SU-DHL-6 (cell line): Measurements from ENCODE around the gene PLCB1.

Experiments used
- H2AFZ ChIP-seq: fragments of 200-600 bp; sonication (generic); 2 replicates; pipeline ENCODE4 v1.6.1; 2014; ENCODE audit warnings: low read depth, mild to moderate bottlenecking, moderate library complexity, mixed read lengths, antibody characterized with exemption, low read length; ENCODE audit not compliant: severe bottlenecking
- H3F3A ChIP-seq: fragments of 200-600 bp; shearing (Covaris generic); 2 replicates; pipeline ENCODE4 v1.6.0; 2016; ENCODE audit warnings: antibody characterized with exemption, mild to moderate bottlenecking; ENCODE audit not compliant: insufficient read depth
- H3K27ac ChIP-seq: fragments of 200-600 bp; sonication (generic); 2 replicates; pipeline ENCODE4 v1.5.1; 2016; ENCODE audit warnings: low read depth, mild to moderate bottlenecking, low read length, moderate library complexity, mixed read lengths
- H3K27me3 ChIP-seq: fragments of 200-600 bp; sonication (generic), shearing (Covaris generic); 2 replicates; pipeline ENCODE4 v1.6.0; 2014; ENCODE audit warnings: mild to moderate bottlenecking, low read length
- H3K36me3 ChIP-seq: fragments of 200-600 bp; sonication (generic); 2 replicates; pipeline ENCODE4 v1.6.1; 2014; ENCODE audit warnings: mild to moderate bottlenecking, low read length, mixed read lengths
- H3K4me2 ChIP-seq: fragments of 300-600, 200-600 bp; shearing (Covaris generic), sonication (generic); 2 replicates; pipeline ENCODE4 v1.6.0; 2014; ENCODE audit warnings: low read length, low read depth, mild to moderate bottlenecking; ENCODE audit not compliant: poor library complexity, severe bottlenecking
- H3K4me3 ChIP-seq: fragments of 200-600 bp; sonication (generic); 2 replicates; pipeline ENCODE4 v1.5.1; 2014; ENCODE audit warnings: antibody characterized with exemption, low read length, mild to moderate bottlenecking, mixed read lengths; ENCODE audit not compliant: insufficient read depth, poor library complexity, severe bottlenecking
- H3K79me2 ChIP-seq: fragments of 200-600 bp; sonication (generic); 2 replicates; pipeline ENCODE4 v1.6.1; 2014; ENCODE audit warnings: mild to moderate bottlenecking, low read length, moderate library complexity; ENCODE audit not compliant: insufficient read depth
- H3K9ac ChIP-seq: fragments of 200-600 bp; sonication (generic); 2 replicates; pipeline ENCODE4 v1.7.0; 2014; ENCODE audit warnings: mild to moderate bottlenecking, low read length
- H3K9me2 ChIP-seq: fragments of 200-600 bp; sonication (generic); replicated peaks from 2 replicates; pipeline ENCODE4 v1.6.1; 2014; ENCODE audit warnings: low read length; ENCODE audit not compliant: insufficient read depth
- H3K9me3 ChIP-seq: fragments of 200-600 bp; sonication (generic); 2 replicates; pipeline ENCODE4 v1.6.1; 2014; ENCODE audit warnings: low read length, mixed read lengths; ENCODE audit not compliant: insufficient read depth
- H4K20me1 ChIP-seq: fragments of 200-600 bp; sonication (generic); 2 replicates; pipeline ENCODE4 v1.6.1; 2014; ENCODE audit warnings: low read depth, mild to moderate bottlenecking, antibody characterized with exemption, low read length, moderate library complexity, mixed read lengths
- EZH2phosphoT487 ChIP-seq: fragments of 200-600 bp; sonication (generic), shearing (Covaris generic); conservative IDR thresholded peaks from 2 replicates; pipeline ENCODE4 v1.6.1; 2018; ENCODE audit warnings: mild to moderate bottlenecking, antibody characterized with exemption, low read length, moderate library complexity, mixed read lengths
- TF ChIP-seq, protein P1 (sequence below): fragments of 200-600 bp; sonication (generic); IDR thresholded peaks from one replicate; pipeline ENCODE4 v1.5.1; 2017; ENCODE audit warnings: antibody characterized with exemption, mild to moderate bottlenecking, low read length, moderate library complexity; ENCODE audit not compliant: insufficient read depth, poor library complexity, severe bottlenecking

PLCB1 gene

GRCh38 chr20:8166730-8167129 lies 34.7 kb downstream of the PLCB1 start:
- no peak overlapping the region for H3K4me3 ChIP-seq
- no peak overlapping the region for H3K27ac ChIP-seq
- H3K4me2 ChIP-seq, result no peak overlapping the region
- no peaks in the 10 kb centered on the region for H3K9me2 ChIP-seq
- H3K36me3 ChIP-seq, result no peaks in the 10 kb centered on the region
- no peak overlapping the region for H3K9ac ChIP-seq
- no peak overlapping the region for H2AFZ ChIP-seq
- TF ChIP-seq EZH2phosphoT487, result no peak
- TF ChIP-seq, protein P1, sequence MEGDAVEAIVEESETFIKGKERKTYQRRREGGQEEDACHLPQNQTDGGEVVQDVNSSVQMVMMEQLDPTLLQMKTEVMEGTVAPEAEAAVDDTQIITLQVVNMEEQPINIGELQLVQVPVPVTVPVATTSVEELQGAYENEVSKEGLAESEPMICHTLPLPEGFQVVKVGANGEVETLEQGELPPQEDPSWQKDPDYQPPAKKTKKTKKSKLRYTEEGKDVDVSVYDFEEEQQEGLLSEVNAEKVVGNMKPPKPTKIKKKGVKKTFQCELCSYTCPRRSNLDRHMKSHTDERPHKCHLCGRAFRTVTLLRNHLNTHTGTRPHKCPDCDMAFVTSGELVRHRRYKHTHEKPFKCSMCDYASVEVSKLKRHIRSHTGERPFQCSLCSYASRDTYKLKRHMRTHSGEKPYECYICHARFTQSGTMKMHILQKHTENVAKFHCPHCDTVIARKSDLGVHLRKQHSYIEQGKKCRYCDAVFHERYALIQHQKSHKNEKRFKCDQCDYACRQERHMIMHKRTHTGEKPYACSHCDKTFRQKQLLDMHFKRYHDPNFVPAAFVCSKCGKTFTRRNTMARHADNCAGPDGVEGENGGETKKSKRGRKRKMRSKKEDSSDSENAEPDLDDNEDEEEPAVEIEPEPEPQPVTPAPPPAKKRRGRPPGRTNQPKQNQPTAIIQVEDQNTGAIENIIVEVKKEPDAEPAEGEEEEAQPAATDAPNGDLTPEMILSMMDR, result no peak
- H3K79me2 ChIP-seq, result no peaks in the 10 kb centered on the region
- H3K27me3 ChIP-seq, result no peaks in the 10 kb centered on the region
- H3K9me3 ChIP-seq, result no peaks in the 10 kb centered on the region
- no peaks in the 10 kb centered on the region for H4K20me1 ChIP-seq
- H3F3A ChIP-seq, result no peaks in the 10 kb centered on the region

GRCh38 chr20:8168785-8169288 lies 36.8 kb downstream of the PLCB1 start:
- H3K36me3 ChIP-seq, result no peaks in the 10 kb centered on the region
- no peak overlapping the region for H3K4me3 ChIP-seq
- no peak overlapping the region for H3K9ac ChIP-seq
- no peak overlapping the region for H3K27ac ChIP-seq
- H3K79me2 ChIP-seq, result no peaks in the 10 kb centered on the region
- H3K9me3 ChIP-seq, result no peaks in the 10 kb centered on the region
- no peaks in the 10 kb centered on the region for H4K20me1 ChIP-seq
- no peak overlapping the region for H2AFZ ChIP-seq
- no peaks in the 10 kb centered on the region for H3K9me2 ChIP-seq
- no peaks in the 10 kb centered on the region for H3K27me3 ChIP-seq
- TF ChIP-seq, protein P1, result no peak
- TF ChIP-seq EZH2phosphoT487, result no peak
- no peak overlapping the region for H3K4me2 ChIP-seq
- H3F3A ChIP-seq, result no peaks in the 10 kb centered on the region

GRCh38 chr20:8170921-8171320 lies 38.9 kb downstream of the PLCB1 start:
- H2AFZ ChIP-seq, result no peak overlapping the region
- no peak overlapping the region for H3K4me2 ChIP-seq
- no peaks in the 10 kb centered on the region for H3K36me3 ChIP-seq
- H4K20me1 ChIP-seq, result no peaks in the 10 kb centered on the region
- no peaks in the 10 kb centered on the region for H3K79me2 ChIP-seq
- no peaks in the 10 kb centered on the region for H3K9me2 ChIP-seq
- H3K9me3 ChIP-seq, result no peaks in the 10 kb centered on the region
- H3K27me3 ChIP-seq, result no peaks in the 10 kb centered on the region
- no peaks in the 10 kb centered on the region for H3F3A ChIP-seq
- H3K27ac ChIP-seq, result no peak overlapping the region
- TF ChIP-seq, protein P1, result no peak
- TF ChIP-seq EZH2phosphoT487, result no peak
- H3K4me3 ChIP-seq, result no peak overlapping the region
- no peak overlapping the region for H3K9ac ChIP-seq

- Histone ChIP-seq H3K4me2 (no peak overlapping the region), H3K27me3 (no peaks in the 10 kb centered on the region), H3K27ac (no peak overlapping the region), H2AFZ (no peak overlapping the region), H4K20me1 (no peaks in the 10 kb centered on the region), H3F3A (no peaks in the 10 kb centered on the region), H3K4me3 (no peak overlapping the region), H3K79me2 (no peaks in the 10 kb centered on the region), H3K9me2 (no peaks in the 10 kb centered on the region), H3K36me3 (no peaks in the 10 kb centered on the region), H3K9me3 (no peaks in the 10 kb centered on the region), H3K9ac (no peak overlapping the region)
- TF ChIP-seq, protein P1, result no peak
- no peak for TF ChIP-seq EZH2phosphoT487
Measured at GRCh38 chr20:8172191-8172590, 40.1 kb downstream of the PLCB1 start.
